GM18520 (cell line): Measurements from ENCODE around the gene HM13.
"Not testable (repeated sequence)": the region's sequence is repeated elsewhere in the genome, so short reads cannot be mapped to it uniquely, and the experiment has no call there.

Source experiments
- ATAC-seq: cut with Tn5 transposase; IDR thresholded peaks from one replicate; pipeline ENCODE4 v1.9.1; 2021; ENCODE audit not compliant: unreplicated experiment

HM13 gene

DNA sequence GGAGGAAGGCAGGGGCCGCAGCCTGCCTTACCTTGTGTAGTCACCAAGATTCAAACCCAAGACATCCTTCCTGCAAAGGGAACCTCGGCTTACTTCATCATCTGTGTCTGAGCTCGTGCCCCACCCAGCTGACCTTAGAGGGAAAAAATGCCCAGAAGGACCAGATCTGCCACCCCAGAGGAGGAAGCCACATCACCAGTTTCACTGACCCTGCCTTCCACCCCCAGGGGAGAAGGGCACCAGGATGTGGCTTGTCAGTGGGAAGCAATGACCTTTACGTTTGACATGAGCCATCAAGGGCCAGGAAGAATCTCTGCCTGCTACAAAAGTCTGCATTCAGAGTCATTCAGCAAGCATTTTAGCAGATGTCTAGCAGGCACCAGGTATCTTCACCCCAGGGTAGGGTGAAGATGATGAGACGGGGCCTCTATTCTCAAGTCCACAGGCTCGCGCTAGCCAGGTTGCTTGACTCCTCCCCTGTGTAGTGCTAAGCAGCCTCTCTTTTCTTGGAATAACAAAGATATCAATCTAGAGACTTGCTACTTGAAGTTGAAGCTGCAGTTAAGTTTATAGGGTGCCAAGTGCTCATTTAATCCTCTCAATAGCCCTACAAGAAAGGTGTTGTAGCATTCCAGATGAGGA lies 28.1 kb downstream of the HM13 start:
- ATAC-seq, result no peak

DNA sequence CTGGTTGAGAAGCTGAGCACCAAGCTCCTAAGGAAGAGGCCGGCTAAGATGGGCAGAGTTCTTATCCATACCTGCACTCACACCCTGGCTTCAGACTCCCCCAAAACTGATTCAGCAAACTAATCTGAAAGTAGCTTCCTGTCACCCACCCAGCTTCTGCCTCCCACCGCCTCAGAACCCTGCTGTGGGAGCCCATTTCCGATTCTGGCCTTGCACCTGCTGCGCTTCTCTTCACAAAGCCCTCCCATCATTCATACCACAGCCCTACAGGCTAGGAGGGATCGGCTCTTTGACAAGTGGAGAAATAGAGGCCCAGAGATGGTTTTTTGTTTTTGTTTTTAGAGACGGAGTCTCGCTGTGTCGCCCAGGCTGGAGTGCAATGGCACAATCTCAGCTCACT lies 28.7 kb downstream of the HM13 start:
- ATAC-seq, result no peak

- no peak for ATAC-seq
Measured at GRCh38 chr20:31543966-31544598, 29.8 kb downstream of the HM13 start.

DNA sequence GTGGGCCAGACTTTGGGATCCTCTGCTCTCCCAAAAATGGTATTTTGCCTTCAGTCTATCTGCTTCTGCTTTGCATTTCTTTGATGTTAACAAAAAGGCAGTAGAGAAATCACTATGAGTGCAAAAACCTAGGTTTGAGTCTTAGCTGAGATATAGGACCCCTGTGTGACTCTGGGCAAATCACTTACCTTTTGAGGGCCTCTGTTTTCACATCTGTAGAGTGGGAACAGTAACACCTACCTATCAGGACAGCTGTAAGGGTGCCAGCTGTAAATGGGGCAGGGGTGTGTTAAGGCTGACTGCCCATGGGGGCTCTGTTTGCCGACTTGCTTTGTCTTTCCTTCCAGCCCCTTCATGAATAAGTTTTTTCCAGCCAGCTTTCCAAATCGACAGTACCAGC lies 30.4 kb downstream of the HM13 start:
- no peak for ATAC-seq

GRCh38 chr20:31545621-31546040 lies 31.4 kb downstream of the HM13 start:
- not testable (repeated sequence) for ATAC-seq

DNA sequence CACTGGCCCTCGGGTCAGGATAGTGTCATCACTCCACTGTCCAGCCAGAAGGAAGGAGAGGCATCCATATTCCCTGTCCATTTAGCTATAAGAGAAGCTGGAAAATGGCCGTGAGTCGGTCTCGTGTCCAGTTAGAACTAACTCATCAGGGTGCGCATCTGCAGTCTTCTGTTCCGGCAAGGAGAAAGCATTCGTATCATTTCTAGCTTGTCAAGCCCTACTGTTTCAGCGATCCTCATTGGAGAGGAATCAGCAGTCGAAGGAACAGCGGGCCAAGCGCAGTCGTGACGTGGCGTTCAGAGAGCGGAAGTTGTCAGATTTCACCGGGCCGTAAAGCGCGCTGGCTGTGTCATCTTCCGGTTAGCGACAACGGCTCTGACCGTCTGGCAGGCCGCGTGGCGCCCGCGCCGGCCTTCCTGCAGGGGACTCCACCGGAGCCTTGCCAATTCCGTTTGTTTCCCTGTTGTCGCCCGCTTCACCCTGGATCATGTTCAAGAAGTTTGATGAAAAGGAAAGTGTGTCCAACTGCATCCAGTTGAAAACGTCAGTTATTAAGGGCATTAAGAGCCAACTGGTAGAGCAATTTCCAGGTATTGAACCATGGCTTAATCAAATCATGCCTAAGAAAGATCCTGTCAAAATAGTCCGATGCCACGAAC lies 32.9 kb downstream of the HM13 start:
- ATAC-seq, result peak; percentile 66

GRCh38 chr20:31547720-31548298 lies 33.6 kb downstream of the HM13 start:
- no peak for ATAC-seq

DNA sequence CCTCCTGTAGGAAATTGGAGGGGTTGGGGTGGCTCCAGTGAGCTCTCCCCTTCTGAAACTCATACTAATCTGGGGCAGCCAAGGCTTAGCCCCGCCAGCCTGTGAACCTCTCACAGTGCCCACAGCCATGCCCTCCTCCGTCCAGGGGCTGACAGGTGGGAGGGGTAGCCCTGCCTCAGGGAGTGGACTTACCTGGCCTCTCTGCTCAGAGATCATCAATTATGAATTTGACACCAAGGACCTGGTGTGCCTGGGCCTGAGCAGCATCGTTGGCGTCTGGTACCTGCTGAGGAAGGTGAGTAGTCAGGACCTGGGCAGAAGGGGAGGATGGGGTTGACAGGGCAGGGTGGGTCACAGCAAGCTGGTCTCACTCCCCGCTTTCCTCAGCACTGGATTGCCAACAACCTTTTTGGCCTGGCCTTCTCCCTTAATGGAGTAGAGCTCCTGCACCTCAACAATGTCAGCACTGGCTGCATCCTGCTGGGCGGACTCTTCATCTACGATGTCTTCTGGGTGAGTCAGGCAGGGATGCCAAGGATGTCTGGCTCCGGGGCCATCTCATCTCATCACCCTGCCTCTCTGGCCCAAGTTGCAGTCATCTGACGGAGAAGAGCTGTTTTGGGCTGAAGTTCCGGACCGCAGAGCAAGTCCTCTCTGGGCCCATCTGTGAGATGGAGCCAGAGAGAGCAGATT lies 34.7 kb downstream of the HM13 start:
- ATAC-seq, result no peak

DNA sequence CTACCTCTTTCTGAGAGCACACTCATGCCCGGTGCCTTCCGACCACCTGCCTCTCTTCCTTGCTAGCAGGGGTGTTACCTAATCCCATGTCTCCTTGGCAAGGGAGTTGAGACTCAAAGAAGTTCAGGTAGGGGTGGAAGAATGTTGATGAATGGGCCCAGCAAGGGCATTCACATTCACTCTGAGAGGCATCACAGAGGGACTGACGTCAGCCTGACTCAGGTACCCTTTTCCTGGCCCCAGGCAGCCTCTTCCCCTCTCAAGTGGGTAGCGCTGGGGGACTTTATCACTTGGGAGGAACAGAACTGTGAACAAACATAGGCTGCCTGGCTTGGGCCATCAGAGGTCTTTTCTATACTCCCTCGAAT lies 35.3 kb downstream of the HM13 start:
- no peak for ATAC-seq

GRCh38 chr20:31550099-31550498 lies 35.9 kb downstream of the HM13 start:
- no peak for ATAC-seq

DNA sequence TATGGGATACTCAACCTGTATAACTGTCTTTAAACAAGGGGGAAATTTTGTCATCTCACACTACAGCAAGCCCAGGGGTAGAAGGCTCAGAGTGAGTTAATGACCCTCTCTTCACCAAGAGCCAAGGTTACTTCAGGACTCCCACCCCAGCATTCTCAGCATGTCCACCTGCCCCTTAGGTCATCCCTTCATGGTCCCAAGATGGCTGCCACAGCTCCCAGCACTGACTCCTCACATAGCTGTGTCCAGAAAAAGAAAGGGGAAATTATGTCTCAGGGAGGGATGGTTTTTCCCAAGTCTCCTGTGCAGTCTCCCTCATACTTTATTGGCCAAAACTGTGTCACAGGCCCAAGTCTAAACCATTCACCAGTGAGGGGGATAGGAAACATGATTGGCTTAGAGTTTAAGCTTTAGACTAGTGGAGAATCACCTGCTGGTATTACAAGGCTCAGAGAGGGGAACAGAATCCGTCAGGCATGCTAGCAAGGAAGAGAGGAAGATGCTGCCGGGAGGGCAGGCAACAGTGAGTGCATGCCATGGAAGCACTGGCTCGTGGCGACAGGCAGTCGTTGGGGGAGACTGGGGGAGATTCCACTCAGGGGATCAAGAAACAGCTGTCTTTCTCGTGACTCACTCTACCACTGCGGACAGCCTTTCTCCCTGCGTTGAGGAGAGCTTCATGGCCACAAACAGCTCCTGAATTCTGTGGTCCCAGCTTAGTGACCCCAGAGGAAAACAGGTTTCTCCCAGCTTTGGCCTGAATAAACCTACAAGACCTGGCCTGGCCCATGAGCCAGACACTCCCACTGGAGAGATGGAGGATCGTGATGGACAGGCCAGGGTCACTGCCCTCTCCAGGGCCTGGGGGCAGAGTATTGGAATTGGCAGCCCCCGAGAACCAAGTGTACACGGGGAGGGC lies 37.2 kb downstream of the HM13 start:
- ATAC-seq, result no peak

GRCh38 chr20:31555203-31555775 lies 41.0 kb downstream of the HM13 start:
- ATAC-seq, result no peak

- no peak for ATAC-seq
Measured at GRCh38 chr20:31559704-31560093, 45.5 kb downstream of the HM13 start.

- no peak for ATAC-seq
Measured at GRCh38 chr20:31560094-31560745, 46.0 kb downstream of the HM13 start.

GRCh38 chr20:31560746-31561598 lies 46.7 kb downstream of the HM13 start:
- no peak for ATAC-seq

DNA sequence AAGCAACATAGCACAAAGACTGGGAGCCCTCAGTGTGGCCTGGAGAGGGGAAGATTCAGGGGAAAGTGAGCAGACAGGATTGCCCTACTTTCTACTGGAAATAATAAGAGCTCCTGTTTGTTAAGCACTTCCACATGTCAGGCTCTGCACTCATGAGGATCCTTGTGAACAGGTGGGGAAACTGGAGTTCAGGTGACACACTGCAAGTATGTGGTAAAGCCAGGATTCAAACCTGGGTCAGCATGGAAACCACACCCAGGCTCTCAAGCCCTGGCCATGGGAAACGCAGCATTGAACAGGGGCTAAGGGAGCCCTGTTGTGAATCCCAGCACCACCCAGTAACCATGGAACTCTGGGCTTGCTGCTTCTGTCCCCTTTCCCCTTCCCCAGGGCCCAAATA lies 48.0 kb downstream of the HM13 start:
- no peak for ATAC-seq

DNA sequence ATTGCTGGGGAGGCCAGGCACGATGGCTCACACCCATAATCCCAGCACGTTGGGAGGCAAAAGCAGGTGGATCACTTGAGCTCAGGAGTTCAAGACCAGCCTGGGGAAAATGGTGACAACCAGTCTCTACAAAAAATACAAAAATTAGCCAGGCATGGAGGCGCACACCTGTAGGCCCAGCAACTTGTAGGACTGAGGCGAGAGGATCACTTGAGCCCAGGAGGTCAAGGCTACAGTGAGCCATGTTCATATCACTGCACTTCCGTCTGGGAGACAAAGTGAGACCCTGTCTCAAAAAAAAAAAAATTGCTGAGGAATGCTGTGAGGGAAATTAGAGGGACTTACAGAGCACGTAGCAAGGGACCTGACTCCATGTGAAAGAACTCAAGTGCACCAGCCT lies 50.0 kb downstream of the HM13 start:
- ATAC-seq, result no peak

DNA sequence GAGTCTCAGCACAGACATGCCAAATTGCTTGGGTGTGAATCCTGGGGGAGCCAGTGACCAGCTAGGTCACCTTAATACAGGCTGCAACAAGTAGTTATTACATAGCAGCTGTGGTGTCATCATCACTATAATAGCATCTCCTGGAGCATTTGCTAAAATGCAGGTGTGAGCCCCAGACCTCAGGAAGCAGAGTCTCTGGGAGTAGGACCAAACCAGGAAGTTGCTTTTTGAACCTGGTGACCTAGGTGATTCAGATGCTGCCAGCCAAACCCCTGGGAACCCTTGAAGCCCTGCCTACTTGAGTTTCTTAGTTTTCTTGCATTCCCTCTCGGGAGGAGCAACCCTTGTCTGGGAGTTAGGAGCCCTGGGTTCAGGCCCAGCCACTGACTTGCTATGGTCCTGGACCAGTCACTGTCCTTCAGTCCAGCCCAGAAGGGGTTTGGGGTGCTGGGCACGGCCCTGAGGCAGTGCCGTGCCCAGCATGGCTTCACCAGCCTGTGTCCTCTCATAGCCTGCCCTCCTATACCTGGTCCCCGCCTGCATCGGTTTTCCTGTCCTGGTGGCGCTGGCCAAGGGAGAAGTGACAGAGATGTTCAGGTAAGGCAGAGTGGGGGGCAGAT lies 51.6 kb downstream of the HM13 start:
- ATAC-seq, result no peak
